Caco-2 (cell line): ENCODE measurements around the gene IGSF21. TPM values are rescaled to one million over a fixed set of nuclear protein-coding genes. Genes with fewer than 3 reads are reported as not detected.

Experiments
- BruUV-seq: library from RNA; stranded (reverse); fragments of 400-500 nt; replicated peaks from 2 replicates; lab custom pipeline; 2021; lab: Mats Ljungman, UMichigan
- CTCF ChIA-PET: fragments of 300-600 bp; sonication (Branson Sonifier 250); formaldehyde crosslinking; loops from one replicate; lab custom pipeline; 2022; ENCODE audit warnings: antibody characterized with exemption; lab: Charles Lee
- POLR2A ChIA-PET: fragments of 300-600 bp; sonication (Branson Sonifier 250); formaldehyde crosslinking; loops from one replicate; lab custom pipeline; 2022; ENCODE audit warnings: antibody characterized with exemption; lab: Charles Lee
- DNase-seq, 2 experiments: peaks; one replicate each; pipeline versions ENCODE4 v3.0.0 to v3.0.0-alpha.2; 2020 to 2022
- H3K27me3 ChIP-seq: replicated peaks from 2 replicates; pipeline ENCODE4 v1.6.0; 2011; ENCODE audit warnings: low read length; ENCODE audit not compliant: control insufficient read depth, insufficient read depth
- H3K36me3 ChIP-seq: 2 replicates; pipeline ENCODE4 v1.5.1; 2011; ENCODE audit warnings: low read length; ENCODE audit not compliant: control insufficient read depth, insufficient read depth
- H3K4me1 ChIP-seq: fragments of 250-450 bp; sonication (Bioruptor Pico); 2 replicates; pipeline ENCODE4 v1.5.1; 2020; ENCODE audit warnings: mild to moderate bottlenecking
- H3K4me3 ChIP-seq: 2 replicates; pipeline ENCODE4 v1.5.1; 2011; ENCODE audit warnings: low read depth, mild to moderate bottlenecking, control low read depth, low read length
- H3K9me3 ChIP-seq: fragments of 250-450 bp; sonication (Bioruptor Pico); 2 replicates; pipeline ENCODE4 v1.5.1; 2020; ENCODE audit warnings: mild to moderate bottlenecking, moderate library complexity
- H3K27ac Mint-ChIP-seq: one replicate; pipeline ENCODE4 v1.8.0; 2022; ENCODE audit warnings: mixed read lengths; ENCODE audit not compliant: unreplicated experiment
- H3K27me3 Mint-ChIP-seq: one replicate; pipeline ENCODE4 v1.8.0; 2022; ENCODE audit warnings: mixed read lengths; ENCODE audit not compliant: insufficient read depth, unreplicated experiment
- H3K36me3 Mint-ChIP-seq: one replicate; pipeline ENCODE4 v1.8.0; 2022; ENCODE audit warnings: mild to moderate bottlenecking, mixed read lengths; ENCODE audit not compliant: insufficient read depth, unreplicated experiment
- H3K4me1 Mint-ChIP-seq: one replicate; pipeline ENCODE4 v1.8.0; 2022; ENCODE audit warnings: low read depth, mixed read lengths; ENCODE audit not compliant: unreplicated experiment
- H3K4me3 Mint-ChIP-seq: one replicate; pipeline ENCODE4 v1.8.0; 2022; ENCODE audit warnings: mild to moderate bottlenecking, moderate library complexity, mixed read lengths; ENCODE audit not compliant: unreplicated experiment
- H3K9me3 Mint-ChIP-seq: one replicate; pipeline ENCODE4 v1.8.0; 2022; ENCODE audit warnings: mixed read lengths; ENCODE audit not compliant: unreplicated experiment
- CTCF ChIP-seq, 2 experiments: fragments of 200-600 bp in 1 of 2; IDR thresholded peaks; 1 replicate in 1 of 2; 2 replicates in 1 of 2; pipeline versions ENCODE4 v1.5.1 to v1.8.0; 2011 to 2022; ENCODE audit warnings: antibody characterized with exemption in 1 of 2, control low read depth in 1 of 2, inconsistent platforms in 1 of 2, low read depth in 1 of 2, low read length in 1 of 2, mild to moderate bottlenecking in 1 of 2, moderate library complexity in 1 of 2; ENCODE audit not compliant: insufficient read depth in 1 of 2, severe bottlenecking in 1 of 2, unreplicated experiment in 1 of 2
- intact Hi-C: fragments of 100-400 bp; cut with micrococcal nuclease; formaldehyde crosslinking; loops from one replicate; pipeline ENCODE4 v1.10.0; 2022; ENCODE audit not compliant: unreplicated experiment
- total RNA-seq: library from RNA; stranded (reverse); gene quantifications from 2 replicates; pipeline ENCODE4 v1.2.3, GENCODE V29; 2022

IGSF21 gene
- total RNA-seq, 1 experiment from 2014 or later = not detected

GRCh38 chr1:18144916-18145647 is 37.5 kb downstream of the IGSF21 start:
- Mint-ChIP-seq H3K4me1 (no peaks in the 10 kb centered on the region), H3K9me3 (no peaks in the 10 kb centered on the region), H3K4me3 (no peak overlapping the region), H3K36me3 (no peaks in the 10 kb centered on the region), H3K27me3 (peaks cover 15% of the 10 kb centered on the region), H3K27ac (no peak overlapping the region)
- Histone ChIP-seq H3K4me3 (no peak overlapping the region), H3K4me1 (no peaks in the 10 kb centered on the region), H3K27me3 (no peaks in the 10 kb centered on the region; the same call in 1 of the 2 replicates), H3K9me3 (no peaks in the 10 kb centered on the region), H3K36me3 (no peaks in the 10 kb centered on the region)
- no TSS peak for BruUV-seq
- ChIA-PET POLR2A (no interaction called here), CTCF (no interaction called here)
- no peak for DNase-seq
- TF ChIP-seq CTCF (IDR thresholded peaks at IDR 0.05; ENCODE audit: insufficient read depth in 1 of 2, low read depth in 1 of 2, low read length in 1 of 2, severe bottlenecking in 1 of 2, unreplicated experiment in 1 of 2) = no peak
- intact Hi-C loops = no loop called here

- ChIA-PET POLR2A (no interaction called here), CTCF (no interaction called here)
- intact Hi-C loops = no loop called here
- no peak for TF ChIP-seq CTCF (IDR thresholded peaks at IDR 0.05; ENCODE audit: insufficient read depth in 1 of 2, low read depth in 1 of 2, low read length in 1 of 2, severe bottlenecking in 1 of 2, unreplicated experiment in 1 of 2)
- Mint-ChIP-seq H3K4me1 (no peaks in the 10 kb centered on the region), H3K36me3 (no peaks in the 10 kb centered on the region), H3K9me3 (no peaks in the 10 kb centered on the region), H3K4me3 (no peak overlapping the region), H3K27me3 (peaks cover 16% of the 10 kb centered on the region), H3K27ac (no peak overlapping the region)
- no TSS peak for BruUV-seq
- H3K9me3 ChIP-seq = no peaks in the 10 kb centered on the region
- H3K4me1 ChIP-seq = no peaks in the 10 kb centered on the region
- no peak for DNase-seq
- H3K36me3 ChIP-seq = no peaks in the 10 kb centered on the region
- H3K4me3 ChIP-seq = no peak overlapping the region
- H3K27me3 ChIP-seq = no peaks in the 10 kb centered on the region; the same call in 1 of the 2 replicates
These were observed 38.4 kb downstream of the IGSF21 start for GRCh38 chr1:18145851-18146618.

DNA sequence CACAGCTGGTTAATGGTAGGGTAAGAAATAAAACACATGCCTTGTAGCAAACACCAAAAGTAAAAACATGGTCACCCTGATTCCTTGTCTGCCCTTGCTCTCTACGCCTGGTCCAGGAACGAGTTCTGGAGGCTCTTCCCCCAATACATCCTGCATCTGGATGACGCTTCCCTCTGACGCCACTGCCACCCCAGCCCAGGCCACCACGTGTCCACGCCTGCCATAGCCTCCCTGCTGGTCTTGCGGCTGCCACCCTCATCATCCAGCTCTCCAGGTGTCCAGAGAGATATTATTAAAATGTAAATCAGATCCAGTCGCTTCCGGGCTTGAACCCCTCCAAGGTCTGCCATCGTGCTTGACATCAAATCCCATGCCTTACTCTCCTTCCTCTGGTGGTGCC is 39.3 kb downstream of the IGSF21 start:
- Histone ChIP-seq H3K4me3 (no peak overlapping the region), H3K9me3 (no peaks in the 10 kb centered on the region), H3K36me3 (no peaks in the 10 kb centered on the region), H3K4me1 (no peaks in the 10 kb centered on the region), H3K27me3 (no peaks in the 10 kb centered on the region; the same call in 1 of the 2 replicates)
- DNase-seq = no peak
- peaks cover 20% of the 10 kb centered on the region for H3K27me3 Mint-ChIP-seq
- POLR2A ChIA-PET = no interaction called here
- H3K4me3 Mint-ChIP-seq = no peak overlapping the region
- intact Hi-C loops = no loop called here
- BruUV-seq = no TSS peak
- H3K27ac Mint-ChIP-seq = no peak overlapping the region
- CTCF ChIA-PET = no interaction called here
- no peaks in the 10 kb centered on the region for H3K36me3 Mint-ChIP-seq
- H3K4me1 Mint-ChIP-seq = no peaks in the 10 kb centered on the region
- no peak for TF ChIP-seq CTCF (IDR thresholded peaks at IDR 0.05; ENCODE audit: insufficient read depth in 1 of 2, low read depth in 1 of 2, low read length in 1 of 2, severe bottlenecking in 1 of 2, unreplicated experiment in 1 of 2)
- no peaks in the 10 kb centered on the region for H3K9me3 Mint-ChIP-seq
